GM12801 (cell line): ENCODE data around the gene VSTM2A.

Source experiments
- TF ChIP-seq, protein P1 (sequence below): IDR thresholded peaks from one replicate; pipeline ENCODE4 v1.5.1; 2011; ENCODE audit warnings: control low read depth; ENCODE audit not compliant: insufficient read length; ENCODE audit errors: extremely low read depth

The VSTM2A gene

DNA sequence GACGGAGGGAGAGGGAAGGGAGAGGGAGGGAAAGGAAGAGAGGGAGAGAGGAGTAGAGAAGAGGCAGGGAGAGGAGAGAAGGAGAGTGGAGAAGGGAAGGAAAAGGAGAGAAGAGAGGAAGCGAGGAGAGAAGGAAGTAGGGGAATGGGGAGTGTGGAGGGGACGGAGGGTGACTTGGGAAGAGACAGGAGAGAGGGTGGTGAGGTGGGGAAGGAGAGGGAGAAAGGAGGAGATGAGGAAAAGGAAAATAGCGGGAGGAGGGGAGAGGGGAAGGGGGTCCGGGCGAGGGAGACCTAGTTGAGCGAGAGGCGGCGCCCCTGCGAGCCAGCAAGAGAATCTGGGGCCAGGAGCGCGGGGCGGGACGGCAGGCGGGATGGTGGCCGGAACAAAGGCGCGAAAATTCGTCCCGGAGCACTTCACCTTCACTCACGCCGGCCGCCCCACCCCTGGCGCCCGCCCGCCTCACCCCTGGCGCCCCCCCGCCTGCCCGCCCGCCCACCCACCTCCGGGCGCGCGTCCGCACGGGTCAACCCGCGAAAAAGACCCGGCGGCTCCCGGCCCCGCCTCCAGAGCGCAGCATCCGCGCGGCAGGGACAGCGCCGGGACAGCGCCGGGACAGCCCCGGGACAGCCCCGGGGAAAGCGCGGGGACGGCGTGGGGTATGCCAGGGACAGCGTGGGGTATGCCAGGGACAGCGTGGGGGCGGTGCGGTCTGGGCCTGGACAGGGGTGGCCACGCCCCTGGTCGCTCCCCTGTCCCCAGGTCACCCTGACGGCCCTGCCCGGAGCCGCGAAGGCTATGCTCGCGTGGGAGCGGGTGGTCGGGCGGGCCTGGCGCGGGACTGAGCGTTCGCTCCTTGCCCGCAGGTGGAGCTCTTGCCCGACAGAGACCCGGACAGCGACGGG, 4.2 kb downstream of the VSTM2A start:
- TF ChIP-seq, protein P1, sequence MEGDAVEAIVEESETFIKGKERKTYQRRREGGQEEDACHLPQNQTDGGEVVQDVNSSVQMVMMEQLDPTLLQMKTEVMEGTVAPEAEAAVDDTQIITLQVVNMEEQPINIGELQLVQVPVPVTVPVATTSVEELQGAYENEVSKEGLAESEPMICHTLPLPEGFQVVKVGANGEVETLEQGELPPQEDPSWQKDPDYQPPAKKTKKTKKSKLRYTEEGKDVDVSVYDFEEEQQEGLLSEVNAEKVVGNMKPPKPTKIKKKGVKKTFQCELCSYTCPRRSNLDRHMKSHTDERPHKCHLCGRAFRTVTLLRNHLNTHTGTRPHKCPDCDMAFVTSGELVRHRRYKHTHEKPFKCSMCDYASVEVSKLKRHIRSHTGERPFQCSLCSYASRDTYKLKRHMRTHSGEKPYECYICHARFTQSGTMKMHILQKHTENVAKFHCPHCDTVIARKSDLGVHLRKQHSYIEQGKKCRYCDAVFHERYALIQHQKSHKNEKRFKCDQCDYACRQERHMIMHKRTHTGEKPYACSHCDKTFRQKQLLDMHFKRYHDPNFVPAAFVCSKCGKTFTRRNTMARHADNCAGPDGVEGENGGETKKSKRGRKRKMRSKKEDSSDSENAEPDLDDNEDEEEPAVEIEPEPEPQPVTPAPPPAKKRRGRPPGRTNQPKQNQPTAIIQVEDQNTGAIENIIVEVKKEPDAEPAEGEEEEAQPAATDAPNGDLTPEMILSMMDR, result no peak

DNA sequence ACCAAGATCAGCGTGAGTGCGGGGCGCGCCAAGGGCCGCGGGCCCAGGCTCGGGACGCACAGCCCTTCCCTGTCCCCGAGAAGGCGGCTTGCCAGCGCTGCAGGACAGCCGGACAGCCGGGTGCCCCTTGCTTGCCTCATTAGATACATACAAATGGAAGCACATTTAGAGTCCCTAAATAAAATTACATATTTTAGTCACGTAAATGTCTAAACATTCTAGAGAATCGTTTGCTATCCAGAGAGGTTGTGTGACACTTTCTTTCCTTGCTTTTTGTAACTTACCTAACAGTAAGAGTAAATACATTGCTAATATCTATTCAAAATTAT, 4.8 kb downstream of the VSTM2A start:
- TF ChIP-seq, protein P1, result no peak

DNA sequence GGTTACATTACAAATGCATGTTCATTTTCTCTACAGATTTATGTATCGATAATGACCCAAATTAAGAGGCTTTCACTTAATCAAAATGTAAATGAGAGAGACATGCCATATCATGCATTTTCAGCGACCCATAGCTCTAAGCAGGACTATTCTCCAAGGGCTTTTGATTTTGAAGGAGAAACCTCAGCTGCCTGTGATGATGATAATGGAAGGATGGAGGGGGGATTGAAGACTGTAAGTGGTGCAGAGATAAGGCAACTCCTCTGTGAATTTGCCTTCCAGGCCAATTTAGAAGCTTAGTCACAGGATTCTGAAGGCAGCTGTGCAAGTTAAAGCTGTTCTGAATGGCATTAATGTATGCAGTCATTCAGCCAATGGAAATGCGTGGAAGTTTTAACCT, 8.3 kb downstream of the VSTM2A start:
- TF ChIP-seq, protein P1, result no peak

DNA sequence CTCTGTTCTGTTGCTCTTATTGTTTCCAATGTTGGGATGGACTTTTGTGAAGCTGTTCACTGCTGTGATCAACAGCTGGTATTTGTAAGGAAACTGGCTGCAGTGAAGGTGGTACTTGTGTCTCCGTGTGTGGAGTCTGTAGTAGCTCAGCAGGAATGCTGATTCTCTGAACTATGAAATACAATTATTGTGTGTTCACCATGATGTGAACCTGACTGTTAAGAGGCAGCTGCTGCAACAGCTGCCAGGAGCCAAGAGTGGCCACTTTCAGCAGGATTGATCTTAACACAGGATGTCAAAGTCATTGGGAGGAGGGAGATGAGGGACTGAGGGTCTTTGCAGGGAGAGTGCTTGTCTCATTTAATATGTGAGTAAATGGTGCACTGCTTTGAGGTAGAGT, 13.9 kb downstream of the VSTM2A start:
- TF ChIP-seq, protein P1, result no peak

GRCh38 chr7:54559401-54559800, 17.2 kb downstream of the VSTM2A start:
- TF ChIP-seq, protein P1, result no peak

DNA sequence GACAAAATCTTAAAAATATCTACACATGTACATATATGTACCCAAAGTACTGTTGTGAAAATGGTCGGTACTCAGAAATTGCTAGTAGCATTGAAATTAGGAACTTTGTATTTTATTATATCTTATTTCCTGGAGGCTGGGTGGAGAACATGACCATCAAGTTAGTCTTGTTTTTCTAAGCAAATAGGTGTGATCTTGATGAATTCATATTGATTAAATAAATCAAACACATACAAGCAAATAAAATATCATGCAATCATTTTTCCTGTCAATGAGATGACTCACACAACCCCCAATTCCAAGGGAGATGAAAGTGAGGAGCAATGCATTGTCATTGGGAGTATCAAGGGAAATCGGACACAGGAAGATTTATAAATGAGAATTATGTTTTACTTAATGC, 18.0 kb downstream of the VSTM2A start:
- TF ChIP-seq, protein P1, result no peak

- TF ChIP-seq, protein P1, result no peak
Measured at GRCh38 chr7:54560723-54561122, 18.5 kb downstream of the VSTM2A start.
